ACC112 (cell line): ENCODE measurements around the gene SRPRB.

Source experiments
- H2AFZ ChIP-seq: fragments of 200-600 bp; sonication (generic); one replicate; pipeline ENCODE4 v1.6.0; 2017; ENCODE audit warnings: antibody characterized with exemption, low read length; ENCODE audit not compliant: unreplicated experiment
- H3K27ac ChIP-seq: fragments of 200-600 bp; sonication (generic); 2 replicates; pipeline ENCODE4 v1.5.1; 2014; ENCODE audit warnings: low read depth, mild to moderate bottlenecking, antibody characterized with exemption, low read length, moderate library complexity
- H3K27me3 ChIP-seq: fragments of 200-600 bp; sonication (generic); 2 replicates; pipeline ENCODE4 v1.6.1; 2014; ENCODE audit warnings: mild to moderate bottlenecking, antibody characterized with exemption, low read length, moderate library complexity, mixed read lengths; ENCODE audit not compliant: insufficient read depth
- H3K36me3 ChIP-seq: fragments of 200-600 bp; sonication (generic); 2 replicates; pipeline ENCODE4 v1.6.1; 2016; ENCODE audit warnings: mild to moderate bottlenecking, antibody characterized with exemption, low read length, moderate library complexity, mixed read lengths; ENCODE audit not compliant: insufficient read depth
- H3K4me1 ChIP-seq: fragments of 200-600 bp; sonication (generic); one replicate; pipeline ENCODE4 v1.6.1; 2016; ENCODE audit warnings: low read length, mixed read lengths; ENCODE audit not compliant: insufficient read depth, unreplicated experiment, control insufficient read depth
- H3K4me3 ChIP-seq: fragments of 200-600 bp; sonication (generic); 2 replicates; pipeline ENCODE4 v1.5.1; 2014; ENCODE audit warnings: mild to moderate bottlenecking, low read depth, low read length
- H3K79me2 ChIP-seq: fragments of 200-600 bp; sonication (generic); one replicate; pipeline ENCODE4 v1.6.0; 2016; ENCODE audit warnings: low read length; ENCODE audit not compliant: control insufficient read depth, unreplicated experiment, insufficient read depth

Gene SRPRB

GRCh38 chr3:133805702-133806475 is at the start of gene SRPRB:
SRPRB (plus strand) TSS chr3:133805815; CDS start chr3:133805849, 34 bp downstream.
- Histone ChIP-seq H3K79me2 (peaks cover 27% of the 10 kb centered on the region), H3K27me3 (peaks cover 11% of the 10 kb centered on the region), H3K4me3 (peak within 1 kb of the TSS; percentile 84), H3K36me3 (peaks cover 15% of the 10 kb centered on the region), H3K4me1 (peaks cover 12% of the 10 kb centered on the region), H2AFZ (peak within 1 kb of the TSS; percentile 73), H3K27ac (peak within 1 kb of the TSS; percentile 10; the same call in 1 of the 2 replicates)

- Histone ChIP-seq H3K79me2 (no peaks in the 10 kb centered on the region), H3K4me3 (no peak overlapping the region), H3K4me1 (no peaks in the 10 kb centered on the region), H2AFZ (no peak overlapping the region), H3K36me3 (no peaks in the 10 kb centered on the region), H3K27ac (no peak overlapping the region), H3K27me3 (peaks cover 61% of the 10 kb centered on the region)
Measured at GRCh38 chr3:133756716-133757694, 48.6 kb upstream of the SRPRB start.

- no peaks in the 10 kb centered on the region for H3K36me3 ChIP-seq
- no peak overlapping the region for H2AFZ ChIP-seq
- H3K27ac ChIP-seq, result no peak overlapping the region
- no peaks in the 10 kb centered on the region for H3K79me2 ChIP-seq
- no peaks in the 10 kb centered on the region for H3K4me1 ChIP-seq
- H3K4me3 ChIP-seq, result no peak overlapping the region
- peaks cover 70% of the 10 kb centered on the region for H3K27me3 ChIP-seq
Measured at GRCh38 chr3:133757701-133758567, 47.7 kb upstream of the SRPRB start.

- Histone ChIP-seq H3K27ac (no peak overlapping the region), H3K36me3 (no peaks in the 10 kb centered on the region), H3K4me3 (no peak overlapping the region), H3K79me2 (no peaks in the 10 kb centered on the region), H3K4me1 (no peaks in the 10 kb centered on the region), H2AFZ (no peak overlapping the region), H3K27me3 (peaks cover 76% of the 10 kb centered on the region)
Measured at GRCh38 chr3:133758568-133758928, 47.1 kb upstream of the SRPRB start.

GRCh38 chr3:133758964-133759739 is 46.5 kb upstream of the SRPRB start:
- no peak overlapping the region for H2AFZ ChIP-seq
- peaks cover 82% of the 10 kb centered on the region for H3K27me3 ChIP-seq
- no peak overlapping the region for H3K4me3 ChIP-seq
- no peaks in the 10 kb centered on the region for H3K4me1 ChIP-seq
- H3K27ac ChIP-seq, result no peak overlapping the region
- H3K79me2 ChIP-seq, result no peaks in the 10 kb centered on the region
- no peaks in the 10 kb centered on the region for H3K36me3 ChIP-seq

GRCh38 chr3:133759740-133760305 is 45.8 kb upstream of the SRPRB start:
- Histone ChIP-seq H3K79me2 (no peaks in the 10 kb centered on the region), H3K4me3 (no peak overlapping the region), H3K27me3 (peaks cover 88% of the 10 kb centered on the region), H3K4me1 (no peaks in the 10 kb centered on the region), H3K36me3 (no peaks in the 10 kb centered on the region), H2AFZ (no peak overlapping the region), H3K27ac (no peak overlapping the region)

- Histone ChIP-seq H3K27ac (no peak overlapping the region), H3K36me3 (no peaks in the 10 kb centered on the region), H3K27me3 (peaks cover 98% of the 10 kb centered on the region), H3K4me3 (no peak overlapping the region), H3K4me1 (no peaks in the 10 kb centered on the region), H2AFZ (no peak overlapping the region), H3K79me2 (no peaks in the 10 kb centered on the region)
Measured at GRCh38 chr3:133760916-133761315, 44.7 kb upstream of the SRPRB start.

GRCh38 chr3:133761605-133762484 is 43.8 kb upstream of the SRPRB start:
- no peaks in the 10 kb centered on the region for H3K4me1 ChIP-seq
- H2AFZ ChIP-seq, result no peak overlapping the region

GRCh38 chr3:133762539-133762938 is 43.1 kb upstream of the SRPRB start:
- no peak overlapping the region for H3K27ac ChIP-seq
- H2AFZ ChIP-seq, result no peak overlapping the region
- H3K4me1 ChIP-seq, result no peaks in the 10 kb centered on the region
- no peaks in the 10 kb centered on the region for H3K79me2 ChIP-seq
- H3K4me3 ChIP-seq, result no peak overlapping the region
- peaks cover 99% of the 10 kb centered on the region for H3K27me3 ChIP-seq
- H3K36me3 ChIP-seq, result no peaks in the 10 kb centered on the region

More at GRCh38 chr3:133761605-133762484, 43.8 kb upstream of the SRPRB start:
- Histone ChIP-seq H3K36me3 (no peaks in the 10 kb centered on the region), H3K27me3 (peaks cover 99% of the 10 kb centered on the region), H3K27ac (no peak overlapping the region), H3K79me2 (no peaks in the 10 kb centered on the region), H3K4me3 (no peak overlapping the region)
